ENCODE data around the gene PLEKHM3. TPM values are rescaled to one million over a fixed set of nuclear protein-coding genes. Genes with fewer than 3 reads are reported as not detected.

Gene PLEKHM3
- total and polyA plus RNA-seq, 8 donors, result 14.4 to 17.9 (median 16.0) TPM

DNA sequence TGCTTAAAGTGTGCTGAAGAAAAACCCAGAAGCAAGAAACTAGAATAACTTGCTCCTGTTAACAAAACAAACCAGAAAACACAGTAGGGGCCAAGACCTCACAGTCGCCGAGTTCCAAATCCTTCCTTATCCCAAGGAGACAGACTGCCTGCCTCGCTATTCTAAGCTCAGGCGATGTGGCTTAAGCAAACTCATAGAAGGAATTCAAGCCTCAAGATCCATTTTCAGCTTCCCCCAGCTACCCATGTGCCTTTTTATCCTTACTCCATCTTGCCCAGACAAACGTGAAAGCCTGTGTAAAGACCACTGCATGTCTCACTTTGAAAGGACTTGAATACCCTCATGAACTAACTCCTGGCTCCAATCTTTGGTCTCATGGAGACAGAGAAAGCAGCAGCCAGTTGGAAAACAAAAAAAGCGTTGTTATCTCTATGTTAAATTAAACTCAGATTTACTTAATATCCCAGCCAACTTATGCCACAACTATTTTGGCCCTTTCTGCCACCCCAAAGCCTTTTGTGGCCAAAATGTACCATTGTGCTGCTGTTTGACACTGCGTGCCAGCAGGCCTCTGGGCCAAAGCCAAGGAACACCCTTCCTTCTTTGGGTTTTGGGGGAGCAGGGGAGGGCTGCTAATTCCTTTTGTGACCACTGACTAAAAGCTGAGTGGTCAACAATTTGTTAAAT lies 132.5 kb downstream of the PLEKHM3 start:
- TF ChIP-seq, protein P1, sequence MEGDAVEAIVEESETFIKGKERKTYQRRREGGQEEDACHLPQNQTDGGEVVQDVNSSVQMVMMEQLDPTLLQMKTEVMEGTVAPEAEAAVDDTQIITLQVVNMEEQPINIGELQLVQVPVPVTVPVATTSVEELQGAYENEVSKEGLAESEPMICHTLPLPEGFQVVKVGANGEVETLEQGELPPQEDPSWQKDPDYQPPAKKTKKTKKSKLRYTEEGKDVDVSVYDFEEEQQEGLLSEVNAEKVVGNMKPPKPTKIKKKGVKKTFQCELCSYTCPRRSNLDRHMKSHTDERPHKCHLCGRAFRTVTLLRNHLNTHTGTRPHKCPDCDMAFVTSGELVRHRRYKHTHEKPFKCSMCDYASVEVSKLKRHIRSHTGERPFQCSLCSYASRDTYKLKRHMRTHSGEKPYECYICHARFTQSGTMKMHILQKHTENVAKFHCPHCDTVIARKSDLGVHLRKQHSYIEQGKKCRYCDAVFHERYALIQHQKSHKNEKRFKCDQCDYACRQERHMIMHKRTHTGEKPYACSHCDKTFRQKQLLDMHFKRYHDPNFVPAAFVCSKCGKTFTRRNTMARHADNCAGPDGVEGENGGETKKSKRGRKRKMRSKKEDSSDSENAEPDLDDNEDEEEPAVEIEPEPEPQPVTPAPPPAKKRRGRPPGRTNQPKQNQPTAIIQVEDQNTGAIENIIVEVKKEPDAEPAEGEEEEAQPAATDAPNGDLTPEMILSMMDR (IDR thresholded peaks at IDR 0.05), result no peak
- no peaks in the 10 kb centered on the region for H3K9me3 ChIP-seq
- no peaks in the 10 kb centered on the region for H3K36me3 ChIP-seq
- DNase-seq, result no peak
- no peak for ATAC-seq
- H3K4me1 ChIP-seq, result no peaks in the 10 kb centered on the region
- no peak overlapping the region for H3K4me3 ChIP-seq
- no peak overlapping the region for H3K27ac ChIP-seq
- no peaks in the 10 kb centered on the region for H3K27me3 ChIP-seq
- intact Hi-C loops (cut with DNase I), result no loop called here

DNA sequence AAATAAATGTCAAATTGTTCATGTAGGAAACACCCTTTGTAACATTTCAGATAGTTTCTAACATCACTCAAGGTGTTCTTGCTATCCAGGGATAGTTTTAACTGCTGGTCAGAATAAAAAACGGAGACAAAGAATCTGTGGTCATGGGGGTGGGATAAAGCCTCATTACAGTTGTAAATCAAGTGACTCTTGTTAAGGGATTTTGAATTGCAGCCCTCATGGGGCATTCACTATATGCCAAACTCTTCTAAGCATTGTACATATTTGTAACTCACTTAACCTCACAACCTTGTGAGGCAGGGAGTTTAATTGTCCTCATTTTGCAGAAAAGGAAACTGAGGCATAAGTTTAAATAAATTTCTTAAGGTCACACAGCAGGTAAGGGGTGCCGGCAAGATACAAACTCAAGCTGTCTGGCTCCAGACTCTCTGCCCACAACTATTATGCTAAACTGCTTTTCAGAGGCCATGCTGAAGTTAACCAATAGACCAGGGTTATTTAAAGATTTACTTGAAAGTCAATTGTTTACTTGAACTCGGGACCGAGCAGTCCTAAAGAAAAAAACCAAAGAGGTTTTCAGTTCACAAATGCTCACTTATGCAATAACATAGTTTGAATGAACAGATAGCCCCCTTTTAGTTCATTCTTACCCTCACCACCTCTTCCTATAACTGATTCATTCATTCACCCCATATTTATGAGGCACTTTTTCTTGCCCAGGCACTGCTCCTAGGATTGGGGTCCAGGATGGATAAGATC lies 134.1 kb downstream of the PLEKHM3 start:
- H3K36me3 ChIP-seq, result no peaks in the 10 kb centered on the region
- H3K27me3 ChIP-seq, result no peaks in the 10 kb centered on the region
- H3K4me1 ChIP-seq, result no peaks in the 10 kb centered on the region
- H3K4me3 ChIP-seq, result no peak overlapping the region
- intact Hi-C loops (cut with DNase I), result no loop called here
- DNase-seq, result no peak
- no peak overlapping the region for H3K27ac ChIP-seq
- ATAC-seq, result no peak
- TF ChIP-seq, protein P1 (IDR thresholded peaks at IDR 0.05), result no peak
- no peaks in the 10 kb centered on the region for H3K9me3 ChIP-seq

DNA sequence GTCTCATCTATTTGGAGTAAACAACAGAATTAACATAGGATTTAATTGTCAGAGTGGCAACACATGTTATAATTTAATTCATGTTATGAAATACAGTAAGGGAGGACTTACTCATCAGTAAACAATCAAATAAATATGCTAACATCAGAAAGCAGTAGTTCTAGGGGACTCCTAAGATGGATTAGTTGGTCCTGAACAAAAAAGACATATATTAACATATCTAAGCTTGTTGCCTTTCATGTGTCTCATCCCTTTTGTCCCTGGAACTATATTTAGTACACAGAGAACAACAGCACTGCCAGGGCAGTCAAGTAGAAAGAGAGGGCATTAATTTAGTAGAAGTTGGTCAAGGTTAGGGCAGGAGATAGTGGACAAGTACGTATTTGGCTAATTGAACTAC lies 137.8 kb downstream of the PLEKHM3 start:
- no peak for ATAC-seq
- H3K4me3 ChIP-seq, result no peak overlapping the region
- H3K36me3 ChIP-seq, result no peaks in the 10 kb centered on the region
- no peaks in the 10 kb centered on the region for H3K9me3 ChIP-seq
- TF ChIP-seq, protein P1 (IDR thresholded peaks at IDR 0.05), result no peak
- DNase-seq, result no peak
- no peak overlapping the region for H3K27ac ChIP-seq
- intact Hi-C loops (cut with DNase I), result no loop called here
- no peaks in the 10 kb centered on the region for H3K4me1 ChIP-seq
- H3K27me3 ChIP-seq, result no peaks in the 10 kb centered on the region

DNA sequence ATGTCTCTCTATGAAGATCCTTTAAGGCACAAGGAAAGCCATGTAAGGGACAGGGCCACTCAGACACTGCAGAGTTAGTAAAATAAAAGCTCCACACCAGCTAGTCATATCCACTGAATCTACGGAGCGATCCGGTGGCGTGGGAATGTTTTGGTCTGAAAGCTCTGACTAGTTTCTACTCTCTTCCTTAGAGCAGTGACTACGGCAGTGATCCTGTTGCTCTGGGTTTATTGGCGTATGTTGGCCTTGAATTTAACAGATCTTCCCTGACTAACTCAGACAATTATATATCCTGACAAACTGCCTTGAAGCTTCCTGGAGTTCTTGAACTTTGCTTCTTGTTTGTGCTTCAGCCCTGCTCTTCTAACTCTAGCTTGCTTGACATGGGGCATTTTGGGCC lies 140.3 kb downstream of the PLEKHM3 start:
- Histone ChIP-seq H3K27ac (no peak overlapping the region), H3K36me3 (no peaks in the 10 kb centered on the region), H3K4me1 (no peaks in the 10 kb centered on the region), H3K4me3 (no peak overlapping the region), H3K9me3 (no peaks in the 10 kb centered on the region), H3K27me3 (no peaks in the 10 kb centered on the region)
- intact Hi-C loops (cut with DNase I), result no loop called here
- DNase-seq (no peak), ATAC-seq (no peak)
- TF ChIP-seq, protein P1 (IDR thresholded peaks at IDR 0.05), result no peak

DNA sequence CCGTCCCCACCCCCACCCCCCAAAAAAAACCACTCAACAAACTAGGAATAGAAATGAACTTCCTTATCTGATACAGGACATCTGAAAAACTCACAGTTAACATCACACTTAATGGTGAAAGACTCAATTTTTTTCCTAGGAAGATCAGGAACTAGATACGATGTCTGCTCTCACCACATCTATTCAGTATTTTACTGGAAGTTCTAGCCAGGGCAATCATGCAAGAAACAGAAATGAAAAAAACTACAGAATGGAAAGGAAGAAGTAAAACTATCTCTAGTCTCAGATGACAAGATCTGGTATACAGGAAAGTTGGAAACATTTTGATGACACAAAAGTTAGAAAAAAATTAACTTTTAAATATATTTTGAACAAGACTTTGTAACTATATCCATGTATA lies 141.2 kb downstream of the PLEKHM3 start:
- Histone ChIP-seq H3K4me3 (no peak overlapping the region), H3K9me3 (no peaks in the 10 kb centered on the region), H3K27ac (no peak overlapping the region), H3K36me3 (no peaks in the 10 kb centered on the region), H3K4me1 (no peaks in the 10 kb centered on the region), H3K27me3 (no peaks in the 10 kb centered on the region)
- ATAC-seq, result no peak
- TF ChIP-seq, protein P1 (IDR thresholded peaks at IDR 0.05), result no peak
- intact Hi-C loops (cut with DNase I), result no loop called here
- no peak for DNase-seq

Measured in left lung (tissue), 10 donors.